GM18505 (cell line): ENCODE results near the gene LRRC23.
"Not testable (repeated sequence)": the region's sequence is repeated elsewhere in the genome, so short reads cannot be mapped to it uniquely, and the experiment has no call there.

Experiments
- ATAC-seq: cut with Tn5 transposase; IDR thresholded peaks from one replicate; pipeline ENCODE4 v1.9.1; 2021; ENCODE audit not compliant: unreplicated experiment
- POLR2A ChIP-seq: IDR thresholded peaks from 4 replicates; pipeline ENCODE4 v1.6.1; 2011; ENCODE audit warnings: borderline replicate concordance; ENCODE audit not compliant: insufficient read depth, insufficient read length; ENCODE audit errors: extremely low read depth

The LRRC23 gene

GRCh38 chr12:6904280-6905276, at the start of gene LRRC23:
TSS of gene LRRC23 (plus strand) at chr12:6904822. CDS start at chr12:6905634, 812 bp downstream.
- peak; percentile 55 for TF ChIP-seq POLR2A
- peak; percentile 86 for ATAC-seq

- no peak for ATAC-seq
- no peak for TF ChIP-seq POLR2A
These were observed 49.3 kb upstream of the LRRC23 start for GRCh38 chr12:6855322-6855721.

- no peak for TF ChIP-seq POLR2A
These were observed 45.8 kb upstream of the LRRC23 start for GRCh38 chr12:6858799-6859198.

GRCh38 chr12:6860116-6860515, 44.5 kb upstream of the LRRC23 start:
- no peak for ATAC-seq
- no peak for TF ChIP-seq POLR2A

More at GRCh38 chr12:6858799-6859198, 45.8 kb upstream of the LRRC23 start:
- no peak for ATAC-seq

GRCh38 chr12:6860942-6861341, 43.7 kb upstream of the LRRC23 start:
- no peak for ATAC-seq
- no peak for TF ChIP-seq POLR2A

- ATAC-seq: no peak
- no peak for TF ChIP-seq POLR2A
These were observed 43.2 kb upstream of the LRRC23 start for GRCh38 chr12:6861391-6861790.

GRCh38 chr12:6863033-6863432, 41.6 kb upstream of the LRRC23 start:
- ATAC-seq: no peak

GRCh38 chr12:6863586-6864321, 40.9 kb upstream of the LRRC23 start:
- TF ChIP-seq POLR2A: no peak
- no peak for ATAC-seq

More at GRCh38 chr12:6863033-6863432, 41.6 kb upstream of the LRRC23 start:
- no peak for TF ChIP-seq POLR2A

- not testable (repeated sequence) for ATAC-seq
These were observed 39.3 kb upstream of the LRRC23 start for GRCh38 chr12:6865307-6865706.

- TF ChIP-seq POLR2A: no peak
- ATAC-seq: no peak
These were observed 38.3 kb upstream of the LRRC23 start for GRCh38 chr12:6866163-6866919.

- TF ChIP-seq POLR2A: no peak
- peak; percentile 3 for ATAC-seq
These were observed 37.7 kb upstream of the LRRC23 start for GRCh38 chr12:6866920-6867412.

GRCh38 chr12:6867413-6868210, 37.0 kb upstream of the LRRC23 start, which contains the start of gene TPI1:
TSS of gene TPI1 (plus strand) at chr12:6867531. CDS start at chr12:6867567, 36 bp downstream.
- peak; percentile 55 for ATAC-seq

More at GRCh38 chr12:6867413-6868210, 37.0 kb upstream of the LRRC23 start, which contains the start of gene TPI1:
- TF ChIP-seq POLR2A: peak; percentile 98
